ENCODE results near the gene TMEM232.
"Not testable (repeated sequence)": the region's sequence is repeated elsewhere in the genome, so short reads cannot be mapped to it uniquely, and the experiment has no call there.

TMEM232 gene

DNA sequence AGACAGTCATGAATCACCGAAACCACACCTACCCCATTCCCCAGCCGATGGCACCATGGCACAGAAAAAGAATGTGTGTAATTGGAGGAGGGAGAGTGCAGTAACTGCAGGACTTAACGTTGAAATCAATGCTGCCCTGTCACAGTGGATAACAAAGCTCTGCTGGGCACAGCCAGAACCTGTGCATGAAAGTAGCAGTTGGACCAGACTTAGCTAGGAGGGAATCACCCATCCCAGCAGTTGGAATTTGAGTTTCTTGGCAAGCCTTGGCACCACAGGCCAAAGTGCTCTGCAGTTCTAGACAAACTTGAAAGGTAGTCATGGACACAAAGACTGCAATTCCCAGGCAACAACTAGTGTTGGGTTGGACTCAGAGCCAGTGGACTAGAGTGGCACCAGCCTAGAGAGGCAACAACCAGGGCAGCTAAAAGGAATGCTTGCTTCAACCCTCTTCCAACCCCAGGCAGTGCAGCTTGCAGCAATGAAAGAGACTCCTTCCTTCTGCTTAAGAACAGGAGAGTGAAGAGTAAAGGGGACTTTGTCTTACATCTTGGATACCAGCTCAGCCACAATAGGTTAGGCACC is 19.1 kb downstream of the TMEM232 start:
- in situ Hi-C loops (cut with HindIII; ENCODE audit: low sequenced_read_pairs), result no loop called here

DNA sequence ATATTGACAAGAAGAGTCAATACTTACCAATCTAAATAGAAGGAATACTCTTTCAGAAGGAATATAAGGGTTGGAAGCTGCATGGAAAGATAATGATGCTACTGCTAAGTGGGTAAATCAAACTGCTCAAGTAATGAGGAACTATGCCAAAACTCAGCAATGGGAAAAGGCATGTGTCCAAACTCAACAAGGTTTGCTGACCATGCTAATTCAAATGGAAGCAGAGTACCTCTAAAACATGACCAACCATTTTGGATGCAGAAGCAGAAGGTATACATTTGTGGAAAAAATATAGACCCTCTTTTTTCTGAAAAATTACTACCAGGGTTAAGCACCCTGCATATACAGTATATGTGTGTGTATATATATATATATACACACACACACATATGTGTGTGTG is 21.1 kb downstream of the TMEM232 start:
- in situ Hi-C loops (cut with HindIII; ENCODE audit: low sequenced_read_pairs), result no loop called here

DNA sequence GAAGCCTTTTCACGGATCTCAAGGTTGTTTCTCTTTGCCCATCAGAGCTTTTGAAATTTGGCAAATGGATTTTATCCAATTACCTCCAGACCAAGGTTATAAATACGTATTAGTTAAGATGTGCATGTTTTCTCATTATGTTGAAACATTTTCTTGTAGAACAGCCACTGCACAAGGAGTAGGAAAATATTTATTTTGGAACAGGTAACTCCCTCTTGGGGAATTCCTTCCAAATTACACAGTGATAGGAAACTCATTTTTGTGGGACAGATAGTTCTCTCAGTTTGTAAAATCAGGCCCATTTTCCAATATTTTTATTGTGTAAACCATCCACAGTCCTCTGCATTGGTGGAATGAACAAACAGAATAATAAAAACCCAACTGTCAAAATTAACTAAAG is 23.0 kb downstream of the TMEM232 start:
- in situ Hi-C loops (cut with HindIII; ENCODE audit: low sequenced_read_pairs), result no loop called here

DNA sequence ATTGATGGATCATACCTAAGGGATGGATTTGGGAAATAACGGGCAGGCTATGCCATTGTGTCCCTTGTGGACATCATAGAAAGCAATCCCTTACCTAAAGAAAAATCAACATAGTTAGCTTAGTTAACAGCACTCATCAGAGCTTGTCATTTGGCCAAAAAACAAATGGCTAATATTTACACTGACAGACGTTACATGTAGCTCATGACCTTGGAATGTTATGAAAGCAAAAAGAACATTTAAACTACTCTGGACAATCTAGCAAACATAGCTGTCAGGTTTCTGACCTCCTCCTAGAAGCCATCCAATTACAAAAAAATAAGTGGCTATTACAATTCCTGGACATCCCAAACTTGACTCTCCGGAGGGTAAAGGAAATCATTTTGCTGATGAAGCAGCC is 23.8 kb downstream of the TMEM232 start:
- in situ Hi-C loops (cut with HindIII; ENCODE audit: low sequenced_read_pairs), result no loop called here

DNA sequence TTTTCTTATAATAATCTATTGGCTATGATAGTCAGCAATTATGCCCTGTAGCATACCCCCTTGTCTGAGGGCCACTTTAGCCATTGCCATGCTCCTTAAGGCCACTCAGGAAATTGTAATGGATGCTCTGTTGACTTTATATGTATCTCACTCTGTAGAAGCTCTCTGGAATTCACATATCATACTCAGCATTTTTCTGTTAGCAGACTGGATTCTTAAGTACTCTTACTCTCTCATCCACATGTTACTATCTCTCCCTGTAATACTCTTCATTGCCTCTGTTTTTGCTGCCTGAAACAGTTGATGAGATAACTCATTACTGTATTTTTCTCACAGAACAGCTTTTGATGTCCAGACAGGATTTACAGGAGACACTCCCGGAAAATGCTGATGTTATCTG is 24.2 kb downstream of the TMEM232 start:
- in situ Hi-C loops (cut with HindIII; ENCODE audit: low sequenced_read_pairs), result no loop called here

DNA sequence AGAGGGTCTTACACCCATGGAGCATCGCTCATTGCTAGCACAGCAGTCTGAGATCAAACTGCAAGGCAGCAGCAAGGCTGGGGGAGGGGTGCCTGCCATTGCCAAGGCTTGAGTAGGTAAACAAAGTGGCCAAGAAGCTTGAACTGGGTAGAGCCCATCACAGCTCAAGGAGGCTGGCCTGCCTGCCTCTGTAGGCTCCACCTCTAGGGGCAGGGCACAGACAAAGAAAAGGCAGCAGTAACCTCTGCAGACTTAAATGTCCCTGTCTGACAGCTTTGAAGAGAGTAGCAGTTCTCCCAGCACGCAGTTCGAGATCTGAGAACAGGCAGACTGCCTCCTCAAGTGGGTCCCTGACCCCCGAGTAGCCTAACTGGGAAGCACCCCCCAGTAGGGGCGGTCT is 33.8 kb downstream of the TMEM232 start:
- in situ Hi-C loops (cut with HindIII; ENCODE audit: low sequenced_read_pairs), result not testable (repeated sequence)

DNA sequence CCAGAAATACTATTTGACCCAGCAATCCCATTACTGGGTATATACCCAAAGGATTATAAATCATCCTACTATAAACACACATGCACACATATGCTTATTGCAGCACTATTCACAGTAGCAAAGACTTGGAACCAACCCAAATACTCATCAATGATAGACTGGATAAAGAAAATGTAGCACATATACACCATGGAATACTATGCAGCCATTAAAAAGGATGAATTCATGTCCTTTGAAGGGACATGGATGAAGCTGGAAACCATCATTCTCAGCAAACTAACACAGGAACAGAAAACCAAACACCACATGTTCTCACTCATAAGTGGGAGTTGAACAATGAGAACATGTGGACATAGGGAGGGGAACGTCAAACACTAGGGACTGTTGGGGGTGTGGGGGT is 35.9 kb downstream of the TMEM232 start:
- in situ Hi-C loops (cut with HindIII; ENCODE audit: low sequenced_read_pairs), result not testable (repeated sequence)

DNA sequence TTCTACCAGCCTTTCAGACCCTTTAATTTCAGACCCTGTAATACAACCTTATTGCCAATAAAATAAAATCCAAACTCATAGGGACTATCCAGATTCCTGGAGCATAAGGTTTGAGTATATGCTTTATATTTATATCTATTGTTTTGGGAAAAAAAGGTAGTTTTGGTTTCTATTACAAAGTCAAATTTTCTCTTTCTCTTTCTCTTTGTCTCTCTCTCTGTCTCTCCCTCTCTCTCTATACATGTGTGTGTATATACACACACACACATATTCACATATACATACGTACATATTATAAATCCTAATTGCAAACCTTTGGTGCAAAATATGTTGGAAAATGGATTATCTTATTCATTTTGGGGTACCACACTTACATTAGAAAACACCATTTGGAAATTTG is 39.0 kb downstream of the TMEM232 start:
- in situ Hi-C loops (cut with HindIII; ENCODE audit: low sequenced_read_pairs), result no loop called here

DNA sequence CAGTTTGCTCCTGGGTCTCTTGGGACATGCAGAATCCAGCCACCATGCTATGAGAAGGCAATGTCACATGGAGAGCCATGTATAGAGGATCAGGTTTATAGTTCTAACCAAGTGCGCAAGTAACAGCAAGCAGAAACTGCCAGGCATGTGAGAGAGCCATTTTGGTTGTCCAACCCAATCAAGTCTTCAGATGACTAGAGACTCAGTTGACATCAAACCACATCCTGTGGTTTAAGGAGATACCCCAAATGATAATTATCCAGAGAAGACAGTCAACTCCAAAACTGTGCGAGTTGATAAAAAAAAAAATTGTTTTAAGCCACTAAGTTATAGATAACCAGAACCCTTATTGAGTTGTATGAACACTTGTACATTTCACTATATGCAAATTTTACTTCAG is 40.2 kb downstream of the TMEM232 start:
- in situ Hi-C loops (cut with HindIII; ENCODE audit: low sequenced_read_pairs), result no loop called here

DNA sequence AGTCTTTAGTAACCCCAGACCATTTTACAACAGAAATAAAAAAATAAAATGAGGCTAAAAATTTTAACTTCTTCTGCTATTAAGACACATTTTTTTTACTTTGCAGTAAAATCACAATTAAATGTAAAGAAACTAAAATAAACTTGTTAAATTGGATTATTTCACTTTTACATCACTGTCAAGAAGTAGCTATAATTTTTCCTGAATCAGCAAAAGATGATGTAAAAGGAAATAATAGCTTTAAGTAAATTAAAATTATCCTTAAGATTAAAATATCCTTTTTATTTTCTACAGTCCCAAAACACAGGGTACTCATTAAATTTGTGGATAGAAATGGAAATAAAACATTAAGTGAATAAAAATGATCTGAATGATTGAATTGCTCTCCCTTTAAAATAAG is 44.5 kb downstream of the TMEM232 start:
- in situ Hi-C loops (cut with HindIII; ENCODE audit: low sequenced_read_pairs), result no loop called here

DNA sequence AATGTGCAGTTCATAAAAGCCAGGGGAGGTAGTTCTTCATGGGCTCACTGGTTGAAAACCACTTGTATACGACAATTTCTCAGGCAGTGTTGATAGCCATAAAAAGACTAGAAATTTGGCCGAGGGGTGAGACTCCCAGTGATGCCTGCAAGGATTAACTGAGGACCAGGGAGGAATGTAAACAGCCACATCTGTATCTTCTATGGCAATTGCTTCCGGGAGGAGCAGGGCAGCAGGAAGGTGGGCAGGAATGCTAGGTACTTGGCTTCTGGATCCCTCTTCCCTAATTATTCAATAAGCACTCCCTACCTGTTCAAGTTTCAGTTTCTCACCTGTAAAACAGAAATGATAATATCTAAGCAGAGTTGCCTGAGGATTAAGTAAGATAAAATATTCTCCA is 45.4 kb downstream of the TMEM232 start:
- in situ Hi-C loops (cut with HindIII; ENCODE audit: low sequenced_read_pairs), result no loop called here

DNA sequence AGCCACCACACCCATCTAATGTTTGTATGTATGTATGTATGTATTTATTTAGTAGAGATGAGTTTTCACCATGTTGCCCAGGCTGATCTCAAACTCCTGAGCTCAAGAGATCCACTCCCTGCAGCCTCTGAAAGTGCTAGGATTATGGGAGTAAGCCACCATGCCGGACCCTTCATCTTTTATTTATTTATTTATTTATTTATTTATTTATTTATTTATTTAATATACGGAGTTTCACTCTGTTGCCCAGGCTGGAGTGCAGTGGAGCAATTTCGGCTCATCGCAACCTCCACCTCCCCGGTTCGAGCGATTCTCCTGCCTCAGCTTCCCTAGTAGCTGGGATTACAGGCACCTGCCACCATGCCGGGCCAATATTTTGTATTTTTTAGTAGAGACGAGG is 49.9 kb downstream of the TMEM232 start:
- in situ Hi-C loops (cut with HindIII; ENCODE audit: low sequenced_read_pairs), result not testable (repeated sequence)

DNA sequence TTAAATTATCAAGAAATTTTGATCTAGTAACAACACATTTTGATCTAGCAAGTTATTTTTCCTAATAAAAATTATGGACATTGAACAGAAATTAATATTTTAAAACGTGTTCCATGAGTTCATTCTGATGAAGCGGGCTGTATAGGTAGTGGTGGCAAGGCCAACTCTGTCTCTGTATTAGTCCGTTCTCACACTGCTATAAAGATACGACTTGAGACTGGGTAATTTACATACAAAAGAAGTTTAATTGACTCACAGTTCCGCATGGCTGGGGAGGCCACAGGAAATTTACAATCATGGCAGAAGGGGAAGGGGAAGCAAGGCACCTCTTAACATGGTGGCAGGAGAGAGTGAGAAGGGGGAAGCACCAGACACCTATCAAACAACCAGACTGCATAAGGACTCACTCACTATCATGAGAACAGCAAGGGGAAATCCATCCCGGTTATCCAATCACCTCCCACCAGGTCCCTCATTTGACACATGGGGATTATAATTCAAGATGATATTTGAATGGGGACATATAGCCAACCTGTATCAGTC is 61.2 kb downstream of the TMEM232 start:
- in situ Hi-C loops (cut with HindIII; ENCODE audit: low sequenced_read_pairs), result no loop called here

DNA sequence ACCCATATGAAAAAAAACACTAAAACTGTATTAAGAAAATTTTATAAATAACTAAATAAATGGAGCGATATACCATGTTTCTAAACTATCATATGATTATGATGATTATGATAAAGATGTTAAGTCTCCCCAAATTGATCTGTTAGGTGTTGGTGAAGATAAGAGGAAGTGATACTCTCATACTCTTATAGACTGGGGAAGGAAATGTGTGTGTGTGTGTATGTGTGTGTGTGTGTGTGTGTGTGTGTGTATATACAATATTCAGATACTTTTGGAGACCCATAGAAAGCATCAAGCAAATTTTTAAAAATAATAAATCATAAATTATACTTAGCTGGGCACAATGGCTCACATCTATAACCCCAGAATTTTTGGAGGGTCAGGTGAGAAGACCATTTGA is 62.9 kb downstream of the TMEM232 start:
- in situ Hi-C loops (cut with HindIII; ENCODE audit: low sequenced_read_pairs), result no loop called here

DNA sequence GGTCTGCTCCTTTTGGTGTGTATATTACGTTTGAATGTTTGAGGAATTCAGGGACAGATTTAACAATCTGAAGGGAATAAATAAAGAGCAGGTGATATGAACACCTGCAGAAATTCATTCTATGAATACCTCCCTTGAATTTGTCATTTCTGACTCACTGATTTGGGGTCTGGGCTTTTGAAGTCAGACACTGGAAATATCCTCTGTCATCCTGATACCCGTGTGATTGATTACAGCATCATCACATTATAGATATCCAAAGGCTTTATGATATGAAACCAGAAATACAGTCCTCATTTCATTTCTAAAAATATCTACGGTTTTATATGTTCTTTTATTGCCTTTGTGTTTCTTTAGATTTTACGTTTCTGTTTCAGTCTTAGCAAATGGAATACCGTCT is 68.5 kb downstream of the TMEM232 start:
- in situ Hi-C loops (cut with HindIII; ENCODE audit: low sequenced_read_pairs), result no loop called here

DNA sequence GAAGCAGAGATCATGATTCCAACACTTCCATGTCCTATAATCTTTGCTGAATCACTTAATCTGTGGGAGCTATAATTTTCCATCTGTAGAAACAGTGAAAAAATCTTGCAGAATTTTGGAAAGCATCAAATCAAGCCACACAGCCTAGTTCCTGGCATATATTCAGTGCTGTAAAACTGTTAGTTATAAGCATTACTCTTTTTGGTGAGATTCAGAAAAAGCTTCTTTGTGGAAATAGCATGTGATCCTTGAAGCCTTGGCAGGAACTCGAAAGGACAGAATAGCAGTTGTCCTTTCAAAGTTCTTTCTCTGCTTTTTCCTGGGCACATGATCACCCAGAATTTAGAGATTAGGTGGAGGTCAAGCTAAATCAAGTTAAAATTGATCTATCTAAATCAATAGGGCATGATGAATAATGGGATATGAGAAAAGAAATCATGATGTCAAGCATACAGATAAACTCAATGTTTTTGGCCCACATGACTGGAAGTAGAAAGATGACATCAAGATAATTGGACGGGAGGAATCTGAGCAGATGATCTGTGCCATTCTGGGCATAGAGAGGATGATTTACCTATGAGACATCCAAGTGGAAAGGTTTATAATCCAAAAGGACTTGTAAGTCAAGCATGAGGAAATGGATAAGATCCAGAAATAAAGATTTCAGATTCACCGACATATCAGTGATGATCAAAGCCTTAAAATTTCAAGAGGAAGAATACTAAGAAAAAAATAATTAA is 73.1 kb downstream of the TMEM232 start:
- in situ Hi-C loops (cut with HindIII; ENCODE audit: low sequenced_read_pairs), result no loop called here

DNA sequence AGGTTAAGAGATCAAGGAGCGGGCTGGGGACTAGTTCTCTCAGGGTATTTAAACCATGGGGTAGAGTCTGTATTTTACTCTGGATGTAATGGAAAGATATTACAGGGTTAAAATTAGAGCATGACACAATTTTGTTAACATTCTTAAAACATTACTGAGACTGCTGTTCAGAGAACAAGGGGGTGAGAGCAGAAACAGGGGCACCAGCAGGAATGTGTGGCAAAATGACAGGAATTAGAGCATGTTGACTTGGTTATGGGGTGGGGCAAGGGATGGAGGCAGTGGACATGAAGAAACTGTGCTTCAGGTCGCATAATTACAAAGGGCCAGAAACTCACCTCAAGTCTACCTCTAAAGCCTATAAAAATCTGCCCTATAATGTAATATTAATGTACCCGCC is 75.0 kb downstream of the TMEM232 start:
- in situ Hi-C loops (cut with HindIII; ENCODE audit: low sequenced_read_pairs), result no loop called here

DNA sequence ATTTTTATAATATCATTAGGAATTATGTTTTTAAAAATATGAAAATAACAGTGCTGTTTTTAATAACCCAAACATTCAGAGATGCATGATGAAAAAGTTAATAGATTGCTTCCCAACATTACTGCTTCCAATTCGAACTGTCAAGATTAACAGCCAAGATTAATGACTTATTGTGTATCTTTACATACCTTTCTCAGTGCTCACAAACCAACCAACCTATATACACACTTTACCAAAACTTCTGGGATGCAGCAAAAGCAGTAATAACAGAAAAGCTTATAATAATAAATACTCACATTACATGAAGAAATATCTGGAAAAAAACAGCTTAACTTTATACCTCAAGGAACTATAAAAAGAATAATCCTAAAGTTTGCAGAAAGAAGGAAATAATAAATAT is 82.1 kb downstream of the TMEM232 start:
- in situ Hi-C loops (cut with HindIII; ENCODE audit: low sequenced_read_pairs), result no loop called here

DNA sequence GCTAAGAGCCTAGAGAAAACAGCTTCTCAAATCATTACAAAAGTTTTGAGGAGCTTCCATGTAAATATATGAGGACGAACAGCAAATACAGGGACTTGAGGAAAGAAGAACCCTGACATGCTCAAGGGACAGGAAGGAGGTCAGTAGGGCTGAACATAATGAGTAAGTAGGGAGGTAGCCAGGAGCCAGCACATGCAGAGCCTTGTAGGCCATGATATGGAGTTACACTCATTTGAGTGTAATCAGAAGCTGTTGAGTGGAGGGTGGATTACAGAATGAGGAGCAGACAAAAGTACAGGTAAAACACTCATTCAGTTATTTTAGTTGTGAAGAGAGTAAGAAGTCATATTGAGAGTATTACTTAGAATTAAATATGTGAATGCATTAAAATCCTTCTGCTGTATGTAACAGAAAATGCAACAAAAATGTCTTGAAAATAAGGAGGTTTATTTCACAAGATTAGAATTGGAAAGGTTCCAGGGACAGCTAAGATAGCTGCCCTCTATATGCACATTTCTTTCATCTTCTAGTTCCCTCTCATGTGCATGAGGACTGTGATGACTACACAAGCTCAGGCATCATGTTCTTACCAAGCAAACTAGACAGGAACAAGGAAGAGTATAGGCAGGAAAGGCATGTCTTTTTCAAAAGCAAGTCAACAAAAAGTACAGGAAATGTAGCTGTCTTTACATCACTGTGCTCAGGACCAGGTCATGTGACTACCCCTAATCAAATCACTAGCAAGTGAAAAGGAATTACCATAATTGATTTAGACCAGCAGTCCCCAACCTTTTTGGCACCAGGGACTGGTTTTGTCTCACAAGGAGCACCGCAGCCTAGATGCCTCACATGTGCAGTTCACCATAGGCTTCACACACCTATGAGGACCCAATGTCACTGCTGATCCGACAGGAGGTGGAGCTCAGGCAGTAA is 87.2 kb downstream of the TMEM232 start:
- in situ Hi-C loops (cut with HindIII; ENCODE audit: low sequenced_read_pairs), result no loop called here

DNA sequence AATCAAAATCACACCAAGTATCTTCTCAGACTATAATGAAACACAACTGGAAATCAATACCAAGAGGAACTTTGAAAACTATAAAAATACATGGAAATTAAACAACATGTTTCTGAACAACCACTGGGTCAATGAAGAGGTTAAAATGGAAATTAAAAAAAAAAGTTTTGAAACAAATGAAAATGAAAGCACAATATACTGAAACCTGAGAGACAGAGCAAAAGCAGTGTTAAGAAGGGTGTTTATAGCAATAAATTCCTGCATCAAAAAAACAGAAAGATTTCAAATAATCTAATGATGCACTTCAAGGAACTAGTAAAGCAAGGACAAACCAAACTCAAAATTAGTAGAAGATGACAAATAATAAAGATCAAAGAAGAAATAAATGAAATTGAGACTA is 92.0 kb downstream of the TMEM232 start:
- in situ Hi-C loops (cut with HindIII; ENCODE audit: low sequenced_read_pairs), result no loop called here

DNA sequence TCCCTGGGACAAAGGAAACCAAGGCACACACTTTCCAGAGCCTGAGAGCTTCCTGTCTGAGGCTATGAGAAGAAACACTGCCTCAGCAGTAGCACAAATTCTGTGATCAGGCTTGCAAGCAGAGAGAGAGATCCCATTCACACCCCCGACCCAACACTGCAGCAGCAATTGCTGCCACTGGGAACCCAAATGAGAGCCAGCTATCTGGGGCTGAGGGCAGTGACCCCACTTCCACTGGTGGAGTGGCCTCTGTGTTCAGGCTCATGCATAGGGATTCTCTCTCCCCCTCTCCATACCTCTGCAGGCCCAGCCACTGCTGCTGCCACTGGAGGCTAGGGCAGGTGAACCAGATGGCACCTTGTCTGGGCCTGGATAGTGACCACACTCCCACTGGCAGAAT is 95.2 kb downstream of the TMEM232 start:
- in situ Hi-C loops (cut with HindIII; ENCODE audit: low sequenced_read_pairs), result no loop called here

DNA sequence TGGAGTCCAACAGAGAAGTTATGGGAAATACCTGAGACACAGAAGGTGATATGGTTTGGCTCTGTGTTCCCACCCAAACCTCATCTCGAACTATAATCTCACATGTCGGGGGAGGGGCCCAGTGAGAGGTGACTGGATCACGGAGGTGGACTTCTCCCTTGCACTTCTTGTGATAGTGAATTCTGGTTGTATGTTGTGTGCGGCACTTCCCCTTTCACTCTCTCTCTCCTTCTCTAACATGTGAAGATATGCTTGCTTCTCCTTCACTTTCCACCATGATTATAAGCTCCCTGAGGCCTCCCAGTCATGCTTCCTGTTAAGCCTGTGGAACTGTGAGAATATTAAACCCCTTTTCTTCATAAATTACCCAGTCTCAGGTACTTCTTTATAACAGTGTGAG is 96.1 kb downstream of the TMEM232 start:
- in situ Hi-C loops (cut with HindIII; ENCODE audit: low sequenced_read_pairs), result no loop called here

Measured in endothelial cell of hepatic sinusoid (primary cell).